A549 treated with ZK216348 at 1 μM for 4 hours (cell line): Measurements from ENCODE around the gene OR9I1. TPM values are rescaled to one million over a fixed set of nuclear protein-coding genes. Genes with fewer than 3 reads are reported as not detected.

Experiments
- total RNA-seq: library from RNA; stranded (reverse); fragments of 200-300 nt; extraction: Qiagen RNA extraction; gene quantifications from 5 replicates; pipeline ENCODE4 v1.2.3, GENCODE V29; 2022; ENCODE audit warnings: low read depth

The OR9I1 gene
- total RNA-seq: not detected in 5 replicates

GRCh38 chr11:58125469-58125868 is at the start of gene OR9I1:
TSS of gene OR9I1 (minus strand) at chr11:58125530. CDS start at chr11:58119444, 6,086 bp downstream.

Other genes starting within 250 kb of the OR9I1 start
- gene OR9Q1, start 101.6 kb downstream of the OR9I1 start, total RNA-seq: not detected in 5 replicates
- not detected in 5 replicates for gene OR6Q1, start 94.6 kb downstream of the OR9I1 start, total RNA-seq
- gene OR9Q2, start 63.5 kb upstream of the OR9I1 start, total RNA-seq: not detected in 5 replicates
- gene OR1S2, start 78.6 kb upstream of the OR9I1 start, total RNA-seq: not detected in 5 replicates
- not detected in 5 replicates for gene OR1S1, start 87.2 kb upstream of the OR9I1 start, total RNA-seq
- gene OR10Q1, start 103.4 kb upstream of the OR9I1 start, total RNA-seq: not detected in 5 replicates
- not detected in 5 replicates for gene OR10W1, start 142.7 kb upstream of the OR9I1 start, total RNA-seq
- gene OR5B17, start 233.5 kb upstream of the OR9I1 start, total RNA-seq: not detected in 5 replicates